ENCODE measurements around the gene CAMKV.

CAMKV gene

DNA sequence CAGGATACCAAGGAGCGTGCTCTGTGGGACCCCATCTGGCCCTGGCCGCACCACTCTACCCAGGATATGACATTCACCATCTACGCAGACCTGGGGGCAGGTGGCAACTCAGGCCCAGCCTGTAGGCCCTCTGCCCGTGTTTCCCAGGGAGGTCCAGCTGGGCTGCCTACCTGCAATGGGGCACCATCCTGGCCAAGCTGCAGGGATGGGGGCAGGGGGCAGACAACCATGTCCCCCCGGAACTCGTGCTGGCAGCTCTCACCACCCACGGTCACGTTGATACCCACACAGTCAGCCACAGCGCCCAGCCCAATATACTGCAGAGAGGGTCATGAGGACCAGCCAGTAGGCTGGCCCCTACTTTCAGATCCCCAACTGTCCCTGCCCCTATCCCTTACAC lies 26.1 kb upstream of the CAMKV start:
- no peak for FAIRE-seq

DNA sequence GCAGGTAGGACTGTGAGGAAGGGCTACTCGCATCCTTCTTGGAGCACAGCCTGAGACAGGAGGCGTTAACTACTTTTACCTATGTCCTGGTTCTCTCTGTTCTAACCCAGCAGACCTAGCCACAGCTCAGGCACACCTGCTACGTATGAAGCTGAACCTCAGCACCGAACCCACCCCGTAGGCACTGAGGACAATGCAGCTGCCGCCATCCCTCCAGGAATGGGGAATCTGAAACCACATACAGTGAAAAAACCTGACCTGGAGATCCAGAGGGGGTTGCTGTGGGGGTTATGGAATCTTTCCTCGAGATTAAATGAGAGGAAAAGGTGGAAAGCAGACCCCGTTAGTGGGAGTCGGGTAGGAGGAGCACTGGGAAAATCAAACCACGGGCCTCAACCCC lies 19.6 kb upstream of the CAMKV start:
- no peak for FAIRE-seq

DNA sequence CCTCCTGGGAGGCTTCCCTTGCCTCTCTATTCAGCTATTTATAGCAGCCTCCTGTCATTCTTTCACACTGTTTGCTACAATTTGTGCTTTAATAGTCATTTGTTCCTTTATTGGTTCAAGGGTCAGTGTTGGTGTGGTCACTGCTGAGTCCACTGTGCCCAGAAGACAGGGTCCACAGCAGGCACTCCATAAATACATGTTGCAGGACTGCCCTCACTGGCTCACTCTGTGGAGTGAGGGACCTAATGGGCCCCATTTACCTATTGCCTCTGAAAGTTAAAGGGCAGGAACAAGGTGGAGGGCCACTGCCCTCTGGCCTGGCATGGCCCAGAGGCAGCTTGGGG lies 17.2 kb upstream of the CAMKV start:
- FAIRE-seq = no peak

GRCh38 chr3:49883998-49884397 lies 14.3 kb upstream of the CAMKV start:
- no peak for FAIRE-seq

DNA sequence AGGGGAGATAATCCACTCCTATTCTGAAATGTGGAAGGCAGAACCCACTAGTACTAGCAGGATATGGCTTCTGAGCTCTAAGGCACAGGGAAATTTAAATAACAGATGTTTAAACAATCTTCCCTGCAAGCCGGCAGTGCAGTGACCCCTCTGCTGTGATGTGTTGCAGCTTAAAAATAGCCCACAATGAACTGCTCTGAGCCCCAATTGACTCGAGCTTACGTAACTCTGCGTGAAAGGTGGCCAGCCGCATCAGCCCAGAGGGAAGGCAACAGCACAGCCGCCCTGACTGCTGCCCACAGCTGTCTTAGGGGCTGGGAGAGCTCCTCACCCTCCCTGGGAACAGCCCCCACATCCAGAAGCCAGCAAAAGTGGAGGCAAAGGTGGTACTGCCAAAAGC lies 12.5 kb upstream of the CAMKV start:
- FAIRE-seq = no peak

DNA sequence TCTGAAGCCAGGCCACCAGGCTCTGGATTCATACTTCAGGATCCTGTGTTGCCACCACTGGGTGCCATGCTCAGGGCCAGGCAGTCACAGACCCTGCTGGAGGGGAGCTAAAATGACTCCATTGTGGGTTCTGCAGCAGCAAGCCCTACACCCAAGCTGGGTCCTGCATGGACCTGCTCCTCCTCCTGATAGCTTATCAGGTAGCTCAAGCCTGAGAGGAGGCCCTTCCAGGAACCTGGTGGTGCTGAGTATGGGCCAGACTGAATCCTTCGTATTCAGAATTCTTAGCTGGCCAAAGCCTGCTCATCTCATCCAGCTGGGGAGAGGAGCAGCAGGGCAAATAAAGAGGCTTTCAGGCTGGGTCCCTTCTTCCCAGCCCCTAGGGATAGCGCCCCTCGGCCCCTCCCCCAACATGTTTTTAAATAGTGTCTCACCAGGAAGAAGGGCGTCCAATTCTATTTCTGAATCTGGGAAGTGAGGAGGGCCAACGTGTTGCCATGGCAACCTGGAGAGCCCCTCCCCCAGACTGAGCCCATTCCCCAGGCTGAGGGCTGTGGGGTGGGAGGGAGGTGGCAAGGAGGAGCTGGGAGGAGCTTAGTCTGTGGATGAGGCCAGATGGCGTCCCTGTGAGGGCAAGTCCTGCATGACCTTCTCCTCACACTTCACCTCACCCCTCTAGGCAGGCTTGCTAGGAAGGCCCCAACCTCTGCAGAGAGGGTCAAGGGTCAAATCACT lies 11.0 kb upstream of the CAMKV start:
- FAIRE-seq = no peak

DNA sequence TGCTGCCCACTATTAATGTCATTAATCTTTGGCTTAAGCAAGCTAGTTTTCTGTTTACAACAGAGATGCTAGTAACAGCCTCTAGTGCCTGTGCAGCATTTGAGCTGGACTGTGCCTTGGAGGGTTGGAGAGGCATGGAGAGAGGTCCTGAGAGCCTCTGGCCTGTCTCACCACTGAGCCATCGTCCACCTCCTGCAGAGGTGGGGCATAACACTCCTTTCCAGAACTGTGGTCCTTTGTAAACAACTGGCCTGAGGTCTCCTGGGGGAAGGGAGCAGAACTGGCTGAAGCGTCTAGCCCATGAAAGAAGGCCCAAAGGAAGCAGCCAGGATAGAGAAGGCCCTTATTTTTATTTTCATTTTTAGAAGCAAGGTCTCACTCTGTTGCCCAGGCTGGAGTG lies 10.0 kb upstream of the CAMKV start:
- no peak for FAIRE-seq

GRCh38 chr3:49878686-49879085 lies 9.0 kb upstream of the CAMKV start:
- FAIRE-seq = no peak

- FAIRE-seq = no peak
Observed at GRCh38 chr3:49877716-49878115, 8.0 kb upstream of the CAMKV start.

DNA sequence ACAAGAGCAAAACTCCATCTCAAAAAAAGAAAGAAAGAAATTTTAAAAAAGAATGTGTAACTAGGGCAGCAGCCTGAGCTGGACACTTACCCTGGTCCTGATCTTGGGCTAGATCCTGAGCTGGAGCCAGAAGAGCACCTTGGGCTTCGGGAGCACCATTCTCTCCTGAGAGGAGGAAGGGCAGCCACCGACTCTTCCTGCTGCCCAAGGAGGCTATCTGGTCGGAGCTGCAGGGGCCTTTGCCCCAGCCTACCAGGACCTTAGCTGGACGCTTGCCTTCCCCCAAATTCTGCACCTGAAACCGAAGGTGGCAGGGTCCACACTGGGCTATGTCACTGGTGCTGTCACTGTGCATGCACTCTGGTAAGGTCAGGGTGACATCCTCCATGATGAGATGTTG lies 6.9 kb upstream of the CAMKV start:
- no peak for FAIRE-seq

DNA sequence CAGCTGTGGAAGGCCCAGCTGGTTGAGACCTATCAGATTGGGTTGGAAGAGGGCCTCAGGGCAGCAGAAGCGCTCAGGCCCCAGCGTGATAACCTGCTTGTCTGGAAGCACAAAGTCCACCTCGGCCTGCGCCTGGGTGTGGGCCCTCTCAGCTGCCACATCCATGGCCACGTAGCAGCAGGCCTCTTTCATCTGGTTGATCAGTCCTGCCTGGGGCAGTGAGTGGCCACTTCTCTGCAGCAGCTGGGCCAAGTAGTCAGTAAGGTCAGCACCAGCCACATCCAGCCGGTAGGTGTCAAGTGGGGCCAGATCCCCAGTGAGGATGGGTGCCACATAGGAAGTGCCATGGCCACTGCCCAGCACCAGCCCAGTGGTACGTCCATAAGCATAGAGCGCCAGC lies 3.9 kb upstream of the CAMKV start:
- no peak for FAIRE-seq

DNA sequence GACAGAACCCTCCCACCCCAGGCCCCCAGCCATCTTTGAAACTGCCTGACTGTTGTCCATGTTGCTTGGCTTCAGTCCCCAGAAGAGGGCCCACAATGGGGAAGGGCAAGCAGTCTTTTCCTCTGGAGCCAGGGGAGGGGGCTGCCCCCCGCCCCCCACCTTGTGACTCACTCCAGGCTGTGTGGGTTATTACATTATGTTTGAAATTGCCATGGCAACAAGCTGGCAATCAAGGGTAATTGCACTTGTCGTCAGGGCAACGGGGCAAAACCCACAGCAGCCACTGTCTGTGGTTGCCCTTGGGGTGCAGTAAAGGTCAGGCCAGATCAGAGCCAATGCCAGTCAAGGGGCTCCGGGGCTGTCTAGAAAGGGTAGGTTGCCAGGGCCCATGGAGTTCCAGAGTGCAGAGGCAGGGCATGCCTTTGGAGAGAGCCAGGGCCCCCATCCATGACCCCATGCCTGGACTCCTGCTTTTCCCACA lies 3.1 kb upstream of the CAMKV start:
- no peak for FAIRE-seq

- no peak for FAIRE-seq
Observed at GRCh38 chr3:49871531-49872153, 1.9 kb upstream of the CAMKV start.

GRCh38 chr3:49868862-49869466 lies 742 bp downstream of the CAMKV start:
- no peak for FAIRE-seq

GRCh38 chr3:49867871-49868321 lies 1.8 kb downstream of the CAMKV start:
- no peak for FAIRE-seq

DNA sequence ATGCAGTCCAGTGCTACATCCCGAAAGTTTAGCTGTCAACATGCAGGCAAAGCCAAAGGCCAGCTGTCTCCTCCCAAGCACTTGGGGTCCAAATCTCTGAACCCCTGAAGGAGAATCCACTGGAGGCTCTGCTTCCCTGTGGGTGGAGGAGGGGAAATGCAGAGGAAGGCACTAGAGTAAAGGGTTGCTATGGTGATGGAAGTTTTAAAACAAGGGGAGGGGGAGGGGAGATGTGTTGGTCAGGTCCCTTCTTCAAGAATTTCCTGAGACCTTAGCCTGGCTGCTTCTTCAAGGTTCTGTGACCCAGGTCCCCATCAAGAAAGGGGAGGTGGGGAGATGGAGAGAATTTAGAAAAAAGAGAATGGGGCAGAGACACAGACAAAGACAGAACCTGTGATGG lies 2.3 kb downstream of the CAMKV start:
- no peak for FAIRE-seq

DNA sequence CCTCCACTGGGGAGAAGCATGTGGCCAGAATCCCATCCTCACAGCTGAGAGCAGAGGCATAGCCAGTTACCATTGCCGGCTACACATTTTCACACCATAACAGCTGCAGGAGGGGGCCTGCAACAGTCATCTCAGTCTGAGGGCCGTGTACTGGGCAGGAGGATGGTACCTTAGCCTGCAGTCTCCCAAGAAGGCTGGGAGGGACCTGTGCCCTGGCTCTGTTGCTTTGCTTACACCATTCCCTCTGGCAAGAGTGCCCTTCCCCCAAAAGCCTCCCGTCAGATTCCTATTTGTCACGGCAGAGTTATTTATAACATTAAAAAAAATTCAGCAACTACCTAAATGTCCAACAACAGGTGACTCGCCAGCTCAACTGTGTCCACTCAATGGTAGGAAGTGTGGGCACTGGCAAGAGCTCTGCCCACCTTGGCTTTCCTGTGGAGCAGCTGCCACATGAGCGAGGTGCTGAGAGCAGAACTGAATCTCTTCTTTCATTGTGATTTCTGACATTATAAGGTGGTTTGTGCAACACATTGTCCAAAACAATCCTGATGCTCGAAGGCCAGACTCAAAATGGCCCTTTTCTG lies 4.4 kb downstream of the CAMKV start:
- no peak for FAIRE-seq

DNA sequence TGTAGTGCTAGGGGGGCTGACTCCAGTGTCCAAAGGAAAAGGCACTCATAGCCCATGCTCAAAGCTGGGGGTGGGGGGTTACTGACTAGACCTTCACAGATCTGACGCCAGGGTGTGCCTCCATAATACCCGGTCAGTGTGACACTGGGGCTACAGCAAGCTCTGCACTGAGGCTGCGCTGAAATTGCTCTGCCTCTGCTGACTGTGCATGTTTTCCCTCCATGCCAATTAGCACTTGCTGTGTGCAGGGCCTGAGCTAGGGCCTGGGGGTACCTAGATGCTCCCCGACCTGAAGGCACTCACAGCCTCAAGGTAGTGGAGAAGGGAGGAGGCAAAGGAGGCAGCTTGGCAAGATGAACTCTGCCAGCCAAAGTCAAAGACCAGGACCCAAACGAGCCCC lies 5.2 kb downstream of the CAMKV start:
- no peak for FAIRE-seq

DNA sequence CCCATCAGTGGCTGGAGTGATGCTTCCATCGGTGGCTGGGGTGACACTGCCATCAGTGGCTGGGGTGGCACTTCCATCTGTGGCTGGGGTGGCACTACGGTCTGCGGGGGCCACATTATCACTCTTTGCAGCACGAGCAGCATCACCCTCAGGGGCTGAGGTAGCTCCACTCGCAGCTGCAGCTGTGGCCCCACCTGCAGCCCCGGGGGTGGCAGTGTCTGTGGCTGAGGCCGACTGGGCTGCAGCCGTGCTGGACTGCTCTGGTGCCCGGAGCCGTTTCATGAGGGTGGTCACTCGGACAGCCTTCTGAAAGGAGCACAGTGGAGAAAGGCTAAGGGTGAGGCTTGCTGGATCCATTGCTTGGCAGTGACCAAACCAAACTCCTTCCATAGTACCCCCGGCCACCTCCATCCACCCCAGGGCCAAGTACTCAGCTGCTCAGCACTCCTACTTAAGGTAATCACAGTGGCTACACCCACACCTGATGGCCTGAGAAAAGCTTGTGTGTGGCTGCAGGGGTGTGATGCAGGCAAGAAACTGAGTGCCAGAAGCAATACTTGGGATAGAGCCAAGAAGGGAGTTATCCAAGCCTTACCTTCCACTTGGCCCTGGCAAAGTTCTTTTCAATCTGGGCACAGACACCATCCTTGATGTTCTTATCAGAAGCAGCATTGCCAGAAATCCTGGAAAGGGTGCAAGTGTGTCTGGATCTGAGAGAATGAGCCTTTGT lies 10.0 kb downstream of the CAMKV start:
- no peak for FAIRE-seq

GRCh38 chr3:49856181-49857005 lies 13.3 kb downstream of the CAMKV start, which contains the start of gene TRAIP:
Gene TRAIP (minus strand): TSS chr3:49856564. CDS start chr3:49856453, 111 bp downstream.
- FAIRE-seq = no peak

DNA sequence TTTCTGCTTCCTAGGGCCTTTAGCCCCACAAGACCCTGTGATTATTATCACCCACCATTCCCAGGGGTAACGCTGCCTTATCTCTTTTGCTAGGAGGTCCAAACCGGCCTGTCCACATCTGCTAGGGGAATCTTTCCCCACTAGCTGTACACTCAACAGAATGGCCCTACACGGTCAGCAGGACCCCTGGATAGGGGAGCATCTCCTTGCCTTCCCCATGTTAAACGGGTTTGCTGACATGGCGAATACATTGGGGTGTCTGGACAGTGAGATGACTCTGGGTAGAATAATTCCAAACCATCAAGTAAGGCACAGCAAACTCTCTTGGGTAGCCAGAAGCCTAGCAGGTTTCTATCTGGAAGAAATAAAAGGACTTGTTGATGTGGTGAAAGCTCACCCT lies 14.0 kb downstream of the CAMKV start:
- FAIRE-seq = no peak

GRCh38 chr3:49845694-49846093 lies 24.0 kb downstream of the CAMKV start:
- FAIRE-seq = no peak
